Stimulated activated effector memory CD8-positive, alpha-beta T cell treated with anti-CD3 and anti-CD28 coated beads, Interleukin-12 subunit alpha, Interleukin-12 subunit beta, amount 100 ng/mL, for 72 hours (primary cell): ENCODE results near the gene DGKH.

Experiments used
- ATAC-seq: fragments of 150-1000 bp; cut with Tn5 transposase; 2 replicates; pipeline ENCODE4 v1.10.0; 2021
- DNase-seq, 2 donors: peaks; one replicate each; pipeline ENCODE4 v3.0.0; 2021 to 2022; ENCODE audit warnings: low spot score in 2 of 2
- H3K27ac Mint-ChIP-seq: one replicate; pipeline ENCODE4 v1.8.0; 2022; ENCODE audit warnings: mild to moderate bottlenecking, mixed read lengths
- H3K36me3 Mint-ChIP-seq: one replicate; pipeline ENCODE4 v1.8.0; 2022; ENCODE audit warnings: mild to moderate bottlenecking, mixed read lengths
- H3K4me1 Mint-ChIP-seq: one replicate; pipeline ENCODE4 v1.8.0; 2022; ENCODE audit warnings: mixed read lengths
- H3K4me3 Mint-ChIP-seq: one replicate; pipeline ENCODE4 v1.8.0; 2022; ENCODE audit warnings: mild to moderate bottlenecking, mixed read lengths
- H3K9me3 Mint-ChIP-seq: one replicate; pipeline ENCODE4 v1.8.0; 2022; ENCODE audit warnings: mixed read lengths

The DGKH gene

GRCh38 chr13:42048342-42048683 lies at the start of gene DGKH:
Gene DGKH, plus strand, starts transcription at chr13:42048648. Its CDS starts 126 bp downstream, at chr13:42048774.
- H3K9me3 Mint-ChIP-seq = no peaks in the 10 kb centered on the region
- H3K4me1 Mint-ChIP-seq = peaks cover 14% of the 10 kb centered on the region
- H3K36me3 Mint-ChIP-seq = peaks cover 8% of the 10 kb centered on the region
- ATAC-seq (peak; percentile 66), DNase-seq (no peak)
- peak within 1 kb of the TSS; percentile 83 for H3K27ac Mint-ChIP-seq
- H3K4me3 Mint-ChIP-seq = peak within 1 kb of the TSS; percentile 85

GRCh38 chr13:42000846-42001245 lies 47.6 kb upstream of the DGKH start:
- no peaks in the 10 kb centered on the region for H3K9me3 Mint-ChIP-seq
- no peak overlapping the region for H3K4me3 Mint-ChIP-seq
- no peak overlapping the region for H3K27ac Mint-ChIP-seq

GRCh38 chr13:42001580-42001979 lies 46.9 kb upstream of the DGKH start:
- DNase-seq (no peak), ATAC-seq (no peak)
- Mint-ChIP-seq H3K27ac (no peak overlapping the region), H3K4me3 (no peak overlapping the region), H3K36me3 (no peaks in the 10 kb centered on the region), H3K4me1 (no peaks in the 10 kb centered on the region), H3K9me3 (no peaks in the 10 kb centered on the region)

More at GRCh38 chr13:42000846-42001245, 47.6 kb upstream of the DGKH start:
- DNase-seq (no peak), ATAC-seq (no peak)
- Mint-ChIP-seq H3K36me3 (no peaks in the 10 kb centered on the region), H3K4me1 (no peaks in the 10 kb centered on the region)

- no peaks in the 10 kb centered on the region for H3K4me1 Mint-ChIP-seq
- H3K36me3 Mint-ChIP-seq = no peaks in the 10 kb centered on the region
- H3K9me3 Mint-ChIP-seq = no peaks in the 10 kb centered on the region
- ATAC-seq = no peak
- no peak overlapping the region for H3K27ac Mint-ChIP-seq
- no peak overlapping the region for H3K4me3 Mint-ChIP-seq
- no peak for DNase-seq
These were observed 46.4 kb upstream of the DGKH start for GRCh38 chr13:42002066-42002465.

- no peak for ATAC-seq
- no peak overlapping the region for H3K4me3 Mint-ChIP-seq
- no peak for DNase-seq
- H3K27ac Mint-ChIP-seq = no peak overlapping the region
- no peaks in the 10 kb centered on the region for H3K36me3 Mint-ChIP-seq
- no peaks in the 10 kb centered on the region for H3K4me1 Mint-ChIP-seq
- no peaks in the 10 kb centered on the region for H3K9me3 Mint-ChIP-seq
These were observed 40.6 kb upstream of the DGKH start for GRCh38 chr13:42007844-42008243.

GRCh38 chr13:42009057-42009456 lies 39.4 kb upstream of the DGKH start:
- no peaks in the 10 kb centered on the region for H3K9me3 Mint-ChIP-seq
- DNase-seq (peak in 1 of 2 donors; percentile 3), ATAC-seq (no peak)
- no peak overlapping the region for H3K27ac Mint-ChIP-seq
- H3K36me3 Mint-ChIP-seq = no peaks in the 10 kb centered on the region
- no peaks in the 10 kb centered on the region for H3K4me1 Mint-ChIP-seq
- H3K4me3 Mint-ChIP-seq = no peak overlapping the region

GRCh38 chr13:42011601-42012350 lies 36.7 kb upstream of the DGKH start:
- no peaks in the 10 kb centered on the region for H3K36me3 Mint-ChIP-seq
- no peak overlapping the region for H3K27ac Mint-ChIP-seq
- H3K4me1 Mint-ChIP-seq = no peaks in the 10 kb centered on the region
- DNase-seq (peak in 1 of 2 donors; percentile 22), ATAC-seq (no peak)
- no peak overlapping the region for H3K4me3 Mint-ChIP-seq
- no peaks in the 10 kb centered on the region for H3K9me3 Mint-ChIP-seq

- Mint-ChIP-seq H3K36me3 (no peaks in the 10 kb centered on the region), H3K27ac (no peak overlapping the region), H3K4me1 (no peaks in the 10 kb centered on the region), H3K9me3 (no peaks in the 10 kb centered on the region), H3K4me3 (no peak overlapping the region)
- DNase-seq = peak in 1 of 2 donors; percentile 33
- ATAC-seq = no peak
These were observed 34.3 kb upstream of the DGKH start for GRCh38 chr13:42014119-42014518.

GRCh38 chr13:42017264-42017663 lies 31.2 kb upstream of the DGKH start:
- Mint-ChIP-seq H3K9me3 (no peaks in the 10 kb centered on the region), H3K4me1 (no peaks in the 10 kb centered on the region), H3K27ac (no peak overlapping the region), H3K36me3 (no peaks in the 10 kb centered on the region), H3K4me3 (no peak overlapping the region)
- ATAC-seq (no peak), DNase-seq (no peak)

GRCh38 chr13:42021851-42022250 lies 26.6 kb upstream of the DGKH start:
- ATAC-seq (no peak), DNase-seq (peak in 1 of 2 donors; percentile 40)
- no peaks in the 10 kb centered on the region for H3K36me3 Mint-ChIP-seq
- no peak overlapping the region for H3K27ac Mint-ChIP-seq
- H3K4me1 Mint-ChIP-seq = no peaks in the 10 kb centered on the region
- H3K9me3 Mint-ChIP-seq = no peaks in the 10 kb centered on the region
- no peak overlapping the region for H3K4me3 Mint-ChIP-seq

GRCh38 chr13:42022336-42022735 lies 26.1 kb upstream of the DGKH start:
- no peak overlapping the region for H3K27ac Mint-ChIP-seq
- H3K9me3 Mint-ChIP-seq = no peaks in the 10 kb centered on the region
- no peak for DNase-seq
- no peaks in the 10 kb centered on the region for H3K4me1 Mint-ChIP-seq
- H3K4me3 Mint-ChIP-seq = no peak overlapping the region
- ATAC-seq = no peak
- no peaks in the 10 kb centered on the region for H3K36me3 Mint-ChIP-seq

GRCh38 chr13:42022796-42023493 lies 25.5 kb upstream of the DGKH start:
- DNase-seq (no peak), ATAC-seq (no peak)
- Mint-ChIP-seq H3K27ac (no peak overlapping the region), H3K4me3 (no peak overlapping the region), H3K9me3 (no peaks in the 10 kb centered on the region), H3K4me1 (no peaks in the 10 kb centered on the region), H3K36me3 (no peaks in the 10 kb centered on the region)

GRCh38 chr13:42027286-42027685 lies 21.2 kb upstream of the DGKH start:
- H3K36me3 Mint-ChIP-seq = no peaks in the 10 kb centered on the region
- no peak overlapping the region for H3K27ac Mint-ChIP-seq
- ATAC-seq (no peak), DNase-seq (no peak)
- no peak overlapping the region for H3K4me3 Mint-ChIP-seq
- no peaks in the 10 kb centered on the region for H3K9me3 Mint-ChIP-seq
- H3K4me1 Mint-ChIP-seq = no peaks in the 10 kb centered on the region

- Mint-ChIP-seq H3K4me1 (no peaks in the 10 kb centered on the region), H3K27ac (no peak overlapping the region), H3K9me3 (no peaks in the 10 kb centered on the region), H3K4me3 (no peak overlapping the region), H3K36me3 (no peaks in the 10 kb centered on the region)
- DNase-seq (peak in 1 of 2 donors; percentile 35), ATAC-seq (no peak)
These were observed 20.2 kb upstream of the DGKH start for GRCh38 chr13:42028113-42028799.

- Mint-ChIP-seq H3K27ac (no peak overlapping the region), H3K9me3 (no peaks in the 10 kb centered on the region), H3K4me1 (peaks cover 18% of the 10 kb centered on the region), H3K36me3 (peaks cover 5% of the 10 kb centered on the region), H3K4me3 (no peak overlapping the region)
- ATAC-seq (no peak), DNase-seq (no peak)
These were observed 12.4 kb upstream of the DGKH start for GRCh38 chr13:42035905-42036521.
